Measurements from ENCODE around the gene RNF187.
"Not testable (repeated sequence)": the region's sequence is repeated elsewhere in the genome, so short reads cannot be mapped to it uniquely, and the experiment has no call there.

The RNF187 gene

GRCh38 chr1:228490120-228491078 lies 3.2 kb downstream of the RNF187 start:
- H3K4me3 Mint-ChIP-seq, result peak overlapping the region; percentile 87 to 98
- peaks cover 60% of the 10 kb centered on the region for H3K4me1 Mint-ChIP-seq
- peak overlapping the region; percentile 99 to 100 for H3K27ac Mint-ChIP-seq
- ATAC-seq, result peak; percentile 59
- peak; percentile 55 to 81 for DNase-seq
- no peaks in the 10 kb centered on the region for H3K9me3 Mint-ChIP-seq
- H3K27me3 Mint-ChIP-seq, result no peaks in the 10 kb centered on the region

- no peak for ATAC-seq
- Mint-ChIP-seq H3K4me1 (peaks cover 83% of the 10 kb centered on the region), H3K9me3 (no peaks in the 10 kb centered on the region), H3K27ac (peak overlapping the region in 1 of 2 donors; percentile 91), H3K4me3 (no peak overlapping the region), H3K27me3 (no peaks in the 10 kb centered on the region)
- no peak for DNase-seq
Observed at GRCh38 chr1:228493141-228494043, 6.2 kb downstream of the RNF187 start.

GRCh38 chr1:228494044-228494353 lies 6.8 kb downstream of the RNF187 start:
- no peak overlapping the region for H3K27ac Mint-ChIP-seq
- H3K4me3 Mint-ChIP-seq, result no peak overlapping the region
- ATAC-seq (no peak), DNase-seq (no peak)
- peaks cover 79% of the 10 kb centered on the region for H3K4me1 Mint-ChIP-seq
- no peaks in the 10 kb centered on the region for H3K27me3 Mint-ChIP-seq
- H3K9me3 Mint-ChIP-seq, result no peaks in the 10 kb centered on the region

- H3K27ac Mint-ChIP-seq, result peak overlapping the region; percentile 13 to 28
- no peaks in the 10 kb centered on the region for H3K9me3 Mint-ChIP-seq
- no peak overlapping the region for H3K4me3 Mint-ChIP-seq
- H3K27me3 Mint-ChIP-seq, result no peaks in the 10 kb centered on the region
- H3K4me1 Mint-ChIP-seq, result peaks cover 78% of the 10 kb centered on the region
- ATAC-seq, result no peak
- DNase-seq, result no peak
Observed at GRCh38 chr1:228494391-228494790, 7.2 kb downstream of the RNF187 start.

- Mint-ChIP-seq H3K4me1 (peaks cover 78% of the 10 kb centered on the region), H3K27ac (peak overlapping the region; percentile 57 to 77)
- no peak for ATAC-seq
Observed at GRCh38 chr1:228494970-228495853, 8.0 kb downstream of the RNF187 start.

DNA sequence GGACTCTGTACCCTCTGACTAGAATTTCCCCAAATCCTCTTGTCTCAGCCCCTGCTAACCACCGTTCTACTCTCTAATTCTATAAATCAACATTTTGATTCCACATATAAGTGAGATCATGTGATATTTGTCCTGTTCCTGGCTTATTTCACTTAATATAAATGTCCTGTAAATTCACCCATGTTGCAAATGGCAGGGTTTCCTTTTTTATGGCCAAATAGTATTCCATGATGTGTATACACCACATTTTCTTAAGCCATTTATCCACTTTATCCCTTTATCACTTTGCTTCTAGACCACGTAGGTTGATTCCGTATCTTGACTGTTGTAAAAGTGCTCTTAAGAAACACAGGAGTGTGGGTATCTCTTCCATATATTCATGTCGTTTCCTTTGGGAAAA lies 8.9 kb downstream of the RNF187 start:
- H3K4me3 Mint-ChIP-seq, result no peak overlapping the region
- DNase-seq (no peak), ATAC-seq (no peak)
- H3K9me3 Mint-ChIP-seq, result no peaks in the 10 kb centered on the region
- no peaks in the 10 kb centered on the region for H3K27me3 Mint-ChIP-seq
- H3K4me1 Mint-ChIP-seq, result peaks cover 78% of the 10 kb centered on the region
- no peak overlapping the region for H3K27ac Mint-ChIP-seq

More at GRCh38 chr1:228494970-228495853, 8.0 kb downstream of the RNF187 start:
- H3K9me3 Mint-ChIP-seq, result no peaks in the 10 kb centered on the region
- no peak overlapping the region for H3K4me3 Mint-ChIP-seq
- H3K27me3 Mint-ChIP-seq, result no peaks in the 10 kb centered on the region
- DNase-seq, result no peak

- Mint-ChIP-seq H3K27me3 (no peaks in the 10 kb centered on the region), H3K4me1 (peaks cover 78% of the 10 kb centered on the region), H3K9me3 (no peaks in the 10 kb centered on the region), H3K4me3 (no peak overlapping the region), H3K27ac (no peak overlapping the region)
- DNase-seq, result no peak
- ATAC-seq, result no peak
Observed at GRCh38 chr1:228496494-228496893, 9.3 kb downstream of the RNF187 start.

- ATAC-seq (no peak), DNase-seq (no peak)
- no peaks in the 10 kb centered on the region for H3K9me3 Mint-ChIP-seq
- no peaks in the 10 kb centered on the region for H3K27me3 Mint-ChIP-seq
- H3K4me3 Mint-ChIP-seq, result no peak overlapping the region
- H3K27ac Mint-ChIP-seq, result peak overlapping the region in 1 of 2 donors; percentile 56
- peaks cover 79% of the 10 kb centered on the region for H3K4me1 Mint-ChIP-seq
Observed at GRCh38 chr1:228497206-228497605, 10.0 kb downstream of the RNF187 start.

GRCh38 chr1:228497817-228498216 lies 10.6 kb downstream of the RNF187 start:
- H3K4me3 Mint-ChIP-seq, result no peak overlapping the region
- H3K27me3 Mint-ChIP-seq, result no peaks in the 10 kb centered on the region
- DNase-seq, result no peak
- H3K4me1 Mint-ChIP-seq, result peaks cover 80% of the 10 kb centered on the region
- H3K9me3 Mint-ChIP-seq, result no peaks in the 10 kb centered on the region
- no peak for ATAC-seq
- no peak overlapping the region for H3K27ac Mint-ChIP-seq

GRCh38 chr1:228500143-228500734 lies 13.1 kb downstream of the RNF187 start:
- DNase-seq (no peak), ATAC-seq (no peak)
- Mint-ChIP-seq H3K27ac (no peak overlapping the region), H3K9me3 (no peaks in the 10 kb centered on the region), H3K27me3 (peaks cover 8% of the 10 kb centered on the region), H3K4me3 (peak overlapping the region; percentile 57 to 84), H3K4me1 (peaks cover 64% of the 10 kb centered on the region)

- Mint-ChIP-seq H3K9me3 (no peaks in the 10 kb centered on the region), H3K4me3 (peak overlapping the region; percentile 57 to 84), H3K4me1 (peaks cover 55% of the 10 kb centered on the region), H3K27ac (no peak overlapping the region), H3K27me3 (peaks cover 14% of the 10 kb centered on the region)
- ATAC-seq, result peak; percentile 94
- DNase-seq, result peak; percentile 86 to 94
Observed at GRCh38 chr1:228500901-228501871, 14.0 kb downstream of the RNF187 start.

- Mint-ChIP-seq H3K27me3 (peaks cover 22% of the 10 kb centered on the region), H3K4me3 (no peak overlapping the region), H3K27ac (no peak overlapping the region), H3K4me1 (peaks cover 42% of the 10 kb centered on the region), H3K9me3 (no peaks in the 10 kb centered on the region)
- DNase-seq (no peak), ATAC-seq (no peak)
Observed at GRCh38 chr1:228502522-228502921, 15.3 kb downstream of the RNF187 start.

GRCh38 chr1:228505944-228506343 lies 18.8 kb downstream of the RNF187 start:
- H3K4me1 Mint-ChIP-seq, result peaks cover 28% of the 10 kb centered on the region
- ATAC-seq, H3K4me3 Mint-ChIP-seq, DNase-seq, H3K9me3 Mint-ChIP-seq, H3K27ac Mint-ChIP-seq: not testable (repeated sequence)
- peaks cover 52% of the 10 kb centered on the region for H3K27me3 Mint-ChIP-seq

Data from stimulated activated naive CD8-positive, alpha-beta T cell treated with anti-CD3 and anti-CD28 coated beads, Interleukin-15, amount 100 ng/mL, for 72 hours (primary cell).